Nephron (organoid): Measurements from ENCODE around the gene SAMD3.
"Not testable (repeated sequence)": the region's sequence is repeated elsewhere in the genome, so short reads cannot be mapped to it uniquely, and the experiment has no call there.

Source experiments
- H3K27ac Mint-ChIP-seq, 3 experiments: 2 replicates each; pipeline ENCODE4 v1.8.0; 2020; ENCODE audit warnings: mixed read lengths in 3 of 3, mild to moderate bottlenecking in 2 of 3, moderate library complexity in 1 of 3
- H3K27me3 Mint-ChIP-seq: 2 replicates; pipeline ENCODE4 v1.8.0; 2021; ENCODE audit warnings: low read depth, mild to moderate bottlenecking, moderate library complexity, mixed read lengths
- H3K36me3 Mint-ChIP-seq: 2 replicates; pipeline ENCODE4 v1.8.0; 2020; ENCODE audit warnings: low read depth, mixed read lengths
- H3K4me1 Mint-ChIP-seq: 2 replicates; pipeline ENCODE4 v1.8.0; 2020; ENCODE audit warnings: mixed read lengths
- H3K4me3 Mint-ChIP-seq, 3 experiments: 2 replicates each; pipeline ENCODE4 v1.8.0; 2020; ENCODE audit warnings: mild to moderate bottlenecking in 3 of 3, mixed read lengths in 3 of 3, moderate library complexity in 2 of 3
- H3K9me3 Mint-ChIP-seq: 2 replicates; pipeline ENCODE4 v1.8.0; 2020; ENCODE audit warnings: mixed read lengths
- TF ChIP-seq, protein P1 (sequence below), 3 experiments: fragments of 200-600 bp; sonication (generic); IDR thresholded peaks; one replicate each; pipeline ENCODE4 v1.5.0; 2021; ENCODE audit warnings: antibody characterized with exemption in 3 of 3; ENCODE audit not compliant: unreplicated experiment in 3 of 3

Gene SAMD3

DNA sequence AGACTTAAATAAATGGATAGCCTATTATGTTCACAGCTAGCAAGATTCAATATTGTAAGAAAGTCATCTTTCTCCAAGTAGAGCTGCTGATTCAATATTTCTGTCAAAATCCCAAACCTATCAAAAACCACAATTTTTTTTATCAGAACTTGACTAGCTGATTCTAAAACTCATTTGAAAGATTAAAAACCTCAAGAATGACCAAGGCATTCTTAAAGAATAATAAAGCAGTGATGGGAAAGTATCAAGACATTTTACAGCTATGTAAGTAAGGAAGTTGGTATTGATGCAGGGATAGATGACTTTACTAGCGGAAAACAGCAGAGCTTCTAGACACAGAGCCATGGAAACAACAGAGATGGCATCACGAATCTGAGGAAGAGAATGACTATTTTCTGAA, 64.7 kb downstream of the SAMD3 start:
- TF ChIP-seq, protein P1, sequence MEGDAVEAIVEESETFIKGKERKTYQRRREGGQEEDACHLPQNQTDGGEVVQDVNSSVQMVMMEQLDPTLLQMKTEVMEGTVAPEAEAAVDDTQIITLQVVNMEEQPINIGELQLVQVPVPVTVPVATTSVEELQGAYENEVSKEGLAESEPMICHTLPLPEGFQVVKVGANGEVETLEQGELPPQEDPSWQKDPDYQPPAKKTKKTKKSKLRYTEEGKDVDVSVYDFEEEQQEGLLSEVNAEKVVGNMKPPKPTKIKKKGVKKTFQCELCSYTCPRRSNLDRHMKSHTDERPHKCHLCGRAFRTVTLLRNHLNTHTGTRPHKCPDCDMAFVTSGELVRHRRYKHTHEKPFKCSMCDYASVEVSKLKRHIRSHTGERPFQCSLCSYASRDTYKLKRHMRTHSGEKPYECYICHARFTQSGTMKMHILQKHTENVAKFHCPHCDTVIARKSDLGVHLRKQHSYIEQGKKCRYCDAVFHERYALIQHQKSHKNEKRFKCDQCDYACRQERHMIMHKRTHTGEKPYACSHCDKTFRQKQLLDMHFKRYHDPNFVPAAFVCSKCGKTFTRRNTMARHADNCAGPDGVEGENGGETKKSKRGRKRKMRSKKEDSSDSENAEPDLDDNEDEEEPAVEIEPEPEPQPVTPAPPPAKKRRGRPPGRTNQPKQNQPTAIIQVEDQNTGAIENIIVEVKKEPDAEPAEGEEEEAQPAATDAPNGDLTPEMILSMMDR (IDR thresholded peaks at IDR 0.05; ENCODE audit: unreplicated experiment in 3 of 3): no peak
- no peak overlapping the region for H3K27ac Mint-ChIP-seq
- no peak overlapping the region for H3K4me3 Mint-ChIP-seq
- H3K27me3 Mint-ChIP-seq: no peaks in the 10 kb centered on the region
- no peaks in the 10 kb centered on the region for H3K36me3 Mint-ChIP-seq
- peaks cover 14% of the 10 kb centered on the region for H3K4me1 Mint-ChIP-seq
- H3K9me3 Mint-ChIP-seq: peaks cover 8% of the 10 kb centered on the region

- H3K9me3 Mint-ChIP-seq: peaks cover 8% of the 10 kb centered on the region
- peaks cover 12% of the 10 kb centered on the region for H3K4me1 Mint-ChIP-seq
- no peaks in the 10 kb centered on the region for H3K27me3 Mint-ChIP-seq
- H3K36me3 Mint-ChIP-seq: no peaks in the 10 kb centered on the region
- TF ChIP-seq, protein P1 (IDR thresholded peaks at IDR 0.05; ENCODE audit: unreplicated experiment in 3 of 3): no peak
- H3K4me3 Mint-ChIP-seq: no peak overlapping the region
- H3K27ac Mint-ChIP-seq: no peak overlapping the region
Measured at GRCh38 chr6:130156908-130157307, 65.8 kb downstream of the SAMD3 start.

DNA sequence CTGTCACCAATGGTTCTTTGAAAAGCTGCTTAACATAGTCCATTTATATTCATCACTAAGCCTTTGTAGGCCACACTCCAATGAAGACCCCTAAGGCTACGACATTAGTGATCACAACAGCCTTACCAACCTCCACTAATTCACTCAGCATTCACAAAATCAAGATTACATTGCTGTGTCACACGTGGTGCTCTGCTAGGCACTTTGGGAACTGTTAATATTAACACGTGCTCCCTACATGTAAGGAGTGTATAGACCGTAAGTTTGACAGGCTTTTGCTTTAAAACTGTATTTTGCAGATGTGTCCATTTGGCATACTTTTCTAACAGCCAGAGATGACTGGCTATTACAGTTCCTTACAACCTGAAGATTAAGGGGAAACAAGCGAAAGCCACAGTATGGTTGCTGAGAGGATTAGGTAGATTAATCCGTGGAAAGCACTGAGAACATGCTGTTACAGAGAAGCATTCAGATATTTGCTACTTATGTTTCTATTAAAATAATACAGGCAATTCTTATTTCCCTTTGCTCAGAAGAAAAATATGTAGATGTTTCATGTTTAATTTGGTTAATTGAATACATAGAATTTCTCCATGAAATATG, 69.7 kb downstream of the SAMD3 start:
- no peak overlapping the region for H3K27ac Mint-ChIP-seq
- peaks cover 9% of the 10 kb centered on the region for H3K36me3 Mint-ChIP-seq
- H3K27me3 Mint-ChIP-seq: no peaks in the 10 kb centered on the region
- H3K9me3 Mint-ChIP-seq: peaks cover 3% of the 10 kb centered on the region
- H3K4me3 Mint-ChIP-seq: no peak overlapping the region
- TF ChIP-seq, protein P1 (IDR thresholded peaks at IDR 0.05; ENCODE audit: unreplicated experiment in 3 of 3): no peak
- H3K4me1 Mint-ChIP-seq: no peaks in the 10 kb centered on the region

DNA sequence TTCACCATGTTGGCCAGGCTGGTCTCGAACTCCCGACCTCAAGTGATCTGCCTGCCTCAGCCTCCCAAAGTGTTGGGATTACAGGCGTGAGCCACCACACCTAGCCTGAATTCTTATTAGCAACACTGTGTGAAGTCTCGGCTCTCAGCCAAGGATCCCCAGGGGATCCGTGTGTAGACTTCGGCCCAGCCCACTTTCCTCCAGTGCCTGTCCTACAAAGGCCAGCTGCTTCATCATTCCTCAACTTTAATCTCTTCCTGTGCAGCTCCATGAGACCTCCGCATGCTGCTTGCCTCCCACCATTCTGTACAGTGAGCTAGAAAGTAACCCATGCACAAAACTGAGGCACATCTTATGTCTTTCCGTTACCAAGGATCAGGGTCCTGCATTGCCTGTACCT, 71.8 kb downstream of the SAMD3 start:
- H3K27ac Mint-ChIP-seq: no peak overlapping the region
- no peaks in the 10 kb centered on the region for H3K9me3 Mint-ChIP-seq
- TF ChIP-seq, protein P1 (IDR thresholded peaks at IDR 0.05; ENCODE audit: unreplicated experiment in 3 of 3): no peak
- H3K27me3 Mint-ChIP-seq: no peaks in the 10 kb centered on the region
- H3K36me3 Mint-ChIP-seq: peaks cover 9% of the 10 kb centered on the region
- H3K4me1 Mint-ChIP-seq: no peaks in the 10 kb centered on the region
- no peak overlapping the region for H3K4me3 Mint-ChIP-seq

DNA sequence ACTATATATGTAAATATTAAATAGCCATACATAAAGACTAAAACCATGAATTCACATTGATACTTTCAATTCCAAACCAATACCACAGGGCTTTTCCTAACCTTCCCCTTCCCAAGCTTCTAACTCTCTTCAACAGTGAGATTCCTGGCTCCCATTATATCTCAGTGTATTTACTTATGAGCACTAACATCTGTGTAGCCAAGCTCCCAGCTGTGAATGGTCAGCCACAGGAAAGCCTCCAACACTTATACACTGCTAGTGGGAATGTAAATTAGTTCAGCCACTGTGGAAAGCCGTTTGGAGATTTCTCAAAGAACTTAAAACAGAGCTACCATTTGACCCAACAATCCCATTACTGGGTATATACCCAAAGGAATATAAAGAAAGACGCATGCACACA, 73.7 kb downstream of the SAMD3 start:
- H3K27me3 Mint-ChIP-seq, H3K27ac Mint-ChIP-seq, H3K4me3 Mint-ChIP-seq, H3K9me3 Mint-ChIP-seq, H3K36me3 Mint-ChIP-seq, H3K4me1 Mint-ChIP-seq: not testable (repeated sequence)

DNA sequence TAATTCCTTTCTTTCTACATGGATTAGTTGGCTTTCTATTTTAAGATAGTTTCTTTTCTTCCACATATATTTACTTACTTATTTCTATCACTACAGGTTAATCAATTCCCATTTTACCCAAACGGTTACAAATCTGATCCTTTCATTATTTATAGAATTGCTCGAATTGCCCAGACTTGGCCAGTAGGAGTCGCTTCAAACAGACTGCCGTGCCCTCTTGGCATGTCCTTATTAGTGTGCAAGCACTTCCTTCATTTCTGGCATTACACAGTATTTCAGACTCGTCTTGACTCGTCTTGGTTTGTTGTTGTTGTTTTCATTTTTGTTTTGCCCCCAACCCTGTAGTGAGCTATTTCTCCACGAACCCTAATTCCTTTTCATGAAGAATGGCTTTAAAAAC, 74.6 kb downstream of the SAMD3 start:
- H3K9me3 Mint-ChIP-seq: no peaks in the 10 kb centered on the region
- no peaks in the 10 kb centered on the region for H3K27me3 Mint-ChIP-seq
- TF ChIP-seq, protein P1 (IDR thresholded peaks at IDR 0.05; ENCODE audit: unreplicated experiment in 3 of 3): no peak
- no peak overlapping the region for H3K27ac Mint-ChIP-seq
- no peak overlapping the region for H3K4me3 Mint-ChIP-seq
- peaks cover 15% of the 10 kb centered on the region for H3K36me3 Mint-ChIP-seq
- no peaks in the 10 kb centered on the region for H3K4me1 Mint-ChIP-seq
